ENCODE measurements around the gene AIF1L. TPM values are rescaled to one million over a fixed set of nuclear protein-coding genes. Genes with fewer than 3 reads are reported as not detected.

AIF1L gene
- 27.6 and 31.6 TPM in 2 replicates for total RNA-seq

DNA sequence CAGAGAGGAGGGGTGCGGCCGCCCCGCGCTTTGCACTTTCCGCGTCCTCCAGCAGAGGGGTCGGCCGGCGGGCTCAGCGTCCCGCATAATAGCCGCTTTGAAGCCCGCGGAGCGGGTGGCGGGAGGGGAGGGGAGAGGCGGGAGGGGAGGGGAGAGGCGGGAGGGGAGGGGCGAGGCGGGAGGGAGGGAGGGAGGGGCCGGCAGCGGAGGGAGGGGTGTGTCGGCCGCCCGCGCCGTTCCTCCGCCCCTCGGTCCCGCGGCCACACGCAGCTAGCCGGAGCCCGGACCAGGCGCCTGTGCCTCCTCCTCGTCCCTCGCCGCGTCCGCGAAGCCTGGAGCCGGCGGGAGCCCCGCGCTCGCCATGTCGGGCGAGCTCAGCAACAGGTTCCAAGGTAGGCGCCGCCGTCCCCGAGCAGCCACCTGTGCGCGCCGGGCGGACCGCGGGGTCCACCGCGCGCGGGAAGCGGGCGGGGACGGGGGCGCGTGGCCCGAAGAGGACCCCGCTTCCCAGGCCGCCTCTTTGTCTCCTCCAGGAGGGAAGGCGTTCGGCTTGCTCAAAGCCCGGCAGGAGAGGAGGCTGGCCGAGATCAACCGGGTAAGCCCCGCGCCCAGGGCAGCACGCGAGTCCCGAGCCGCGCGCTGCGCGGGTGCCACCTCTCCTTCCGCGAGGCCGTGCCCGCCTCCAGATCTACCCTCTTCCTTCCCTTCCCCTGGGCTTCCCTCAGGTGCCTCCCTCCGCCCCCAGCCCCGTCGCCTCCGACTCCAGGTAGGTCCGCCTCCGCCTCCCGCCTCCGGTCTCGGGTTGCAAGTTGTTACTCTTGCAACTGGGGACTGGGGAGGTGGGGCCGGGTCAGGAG lies at the start of gene AIF1L:
Gene AIF1L (plus strand): TSS at position 263 of the 857 bp plus-strand sequence. CDS start 99 bp downstream, at position 362.

DNA sequence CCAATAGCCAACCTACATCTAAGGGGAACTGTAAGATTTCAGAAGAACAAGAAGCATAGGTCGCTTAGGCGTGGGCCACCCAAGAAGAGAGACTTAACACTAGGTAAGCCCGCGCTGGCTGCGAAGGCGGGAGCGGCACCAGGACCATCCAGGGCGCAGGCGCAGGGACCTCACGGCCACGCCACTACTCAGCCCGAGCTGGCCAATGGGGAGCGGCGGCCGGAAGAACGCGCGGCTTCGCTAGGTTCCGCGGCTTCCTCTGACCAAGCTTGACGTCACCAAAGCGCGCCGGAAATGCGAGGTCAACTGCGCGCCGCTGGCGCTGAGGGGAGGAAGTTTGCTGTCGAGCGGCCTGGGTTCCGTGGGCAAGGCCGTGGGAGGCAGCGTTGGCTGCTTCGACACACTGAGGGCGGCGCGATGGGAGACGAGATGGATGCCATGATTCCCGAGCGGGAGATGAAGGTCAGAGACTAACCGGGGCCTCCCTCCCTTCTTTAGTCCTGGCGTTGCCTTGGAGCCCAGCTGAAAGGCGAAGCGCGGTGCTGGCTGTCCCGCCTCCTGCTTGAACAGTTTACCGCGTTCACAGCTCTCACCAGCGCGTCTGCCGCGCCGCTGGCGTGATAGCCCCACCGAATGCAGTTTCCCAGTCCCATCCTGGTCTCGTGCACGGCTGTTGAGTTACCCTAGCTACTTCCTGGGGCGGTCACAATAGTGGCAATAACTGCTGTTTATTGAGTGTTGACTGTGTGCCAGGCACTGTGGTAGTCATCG lies 29.1 kb downstream of the AIF1L start, which contains the start of gene NUP214:
Gene NUP214 (plus strand): TSS at position 299 of the 771 bp plus-strand sequence. CDS start 119 bp downstream, at position 418.

Other genes starting within 250 kb of the AIF1L start
- not detected in 2 replicates for gene QRFP, start 199.7 kb upstream of the AIF1L start, total RNA-seq
- 0.09 and 0.19 TPM in 2 replicates for gene FIBCD1, start 157.3 kb upstream of the AIF1L start, total RNA-seq
- gene LAMC3, start 87.4 kb upstream of the AIF1L start, total RNA-seq = under 0.01 TPM in 1 of 2 replicates, not detected in the other
- gene NUP214, start 29.1 kb downstream of the AIF1L start, total RNA-seq = 15.0 and 18.6 TPM in 2 replicates
- gene FAM78A, start 180.0 kb downstream of the AIF1L start, total RNA-seq = 2.3 and 4.5 TPM in 2 replicates
- 0.90 and 3.3 TPM in 2 replicates for gene PLPP7, start 193.2 kb downstream of the AIF1L start, total RNA-seq

All from endothelial cell of coronary artery (primary cell).